Fibroblast of the aortic adventitia (primary cell): Measurements from ENCODE around the gene KCNJ3. TPM values are rescaled to one million over a fixed set of nuclear protein-coding genes. Genes with fewer than 3 reads are reported as not detected.

Experiments used
- DNase-seq: peaks from one replicate; pipeline ENCODE4 v3.0.0-alpha.2; 2010; ENCODE audit warnings: low read depth
- H3K4me3 ChIP-seq: 2 replicates; pipeline ENCODE4 v1.5.1; 2011; ENCODE audit warnings: low read depth, mild to moderate bottlenecking, control low read depth, low read length, moderate library complexity
- CTCF ChIP-seq: IDR thresholded peaks from 2 replicates; pipeline ENCODE4 v1.5.1; 2011; ENCODE audit warnings: mild to moderate bottlenecking, low read length, control low read depth, inconsistent platforms; ENCODE audit not compliant: insufficient read depth
- total RNA-seq: library from RNA; depleted of rRNA; stranded (reverse); fragments of >200 nt; gene quantifications from 2 replicates; pipeline ENCODE4 v1.2.3, GENCODE V29; 2012; ENCODE audit warnings: low replicate concordance

KCNJ3 gene
- total RNA-seq, 1 donor, result not detected

GRCh38 chr2:154776825-154777224 is 78.3 kb downstream of the KCNJ3 start:
- H3K4me3 ChIP-seq, result no peak overlapping the region
- no peak for DNase-seq
- no peak for TF ChIP-seq CTCF

GRCh38 chr2:154794406-154794805 is 95.9 kb downstream of the KCNJ3 start:
- no peak for DNase-seq

GRCh38 chr2:154795651-154796050 is 97.2 kb downstream of the KCNJ3 start:
- DNase-seq, result no peak
- no peak for TF ChIP-seq CTCF
- H3K4me3 ChIP-seq, result no peak overlapping the region

More at GRCh38 chr2:154794406-154794805, 95.9 kb downstream of the KCNJ3 start:
- no peak for TF ChIP-seq CTCF
- no peak overlapping the region for H3K4me3 ChIP-seq

GRCh38 chr2:154804451-154804850 is 106.0 kb downstream of the KCNJ3 start:
- H3K4me3 ChIP-seq, result no peak overlapping the region
- TF ChIP-seq CTCF, result no peak
- DNase-seq, result no peak

GRCh38 chr2:154813636-154814035 is 115.1 kb downstream of the KCNJ3 start:
- H3K4me3 ChIP-seq, result no peak overlapping the region
- DNase-seq, result no peak
- no peak for TF ChIP-seq CTCF

- DNase-seq, result no peak
- H3K4me3 ChIP-seq, result no peak overlapping the region
- TF ChIP-seq CTCF, result no peak
These were observed 116.4 kb downstream of the KCNJ3 start for GRCh38 chr2:154814856-154815255.

- H3K4me3 ChIP-seq, result no peak overlapping the region
- DNase-seq, result no peak
- no peak for TF ChIP-seq CTCF
These were observed 126.9 kb downstream of the KCNJ3 start for GRCh38 chr2:154825358-154825757.
